Fibroblast of the aortic adventitia (primary cell): ENCODE results near the gene AP3B1. TPM values are rescaled to one million over a fixed set of nuclear protein-coding genes. Genes with fewer than 3 reads are reported as not detected.

Experiments used
- DNase-seq: peaks from one replicate; pipeline ENCODE4 v3.0.0-alpha.2; 2010; ENCODE audit warnings: low read depth
- H3K4me3 ChIP-seq: 2 replicates; pipeline ENCODE4 v1.5.1; 2011; ENCODE audit warnings: low read depth, mild to moderate bottlenecking, control low read depth, low read length, moderate library complexity
- total RNA-seq: library from RNA; depleted of rRNA; stranded (reverse); fragments of >200 nt; gene quantifications from 2 replicates; pipeline ENCODE4 v1.2.3, GENCODE V29; 2012; ENCODE audit warnings: low replicate concordance
- TF ChIP-seq, protein P1 (sequence below): IDR thresholded peaks from 2 replicates; pipeline ENCODE4 v1.5.1; 2011; ENCODE audit warnings: mild to moderate bottlenecking, low read length, control low read depth, inconsistent platforms; ENCODE audit not compliant: insufficient read depth

The AP3B1 gene
- total RNA-seq, 1 donor, result 78.5 TPM

DNA sequence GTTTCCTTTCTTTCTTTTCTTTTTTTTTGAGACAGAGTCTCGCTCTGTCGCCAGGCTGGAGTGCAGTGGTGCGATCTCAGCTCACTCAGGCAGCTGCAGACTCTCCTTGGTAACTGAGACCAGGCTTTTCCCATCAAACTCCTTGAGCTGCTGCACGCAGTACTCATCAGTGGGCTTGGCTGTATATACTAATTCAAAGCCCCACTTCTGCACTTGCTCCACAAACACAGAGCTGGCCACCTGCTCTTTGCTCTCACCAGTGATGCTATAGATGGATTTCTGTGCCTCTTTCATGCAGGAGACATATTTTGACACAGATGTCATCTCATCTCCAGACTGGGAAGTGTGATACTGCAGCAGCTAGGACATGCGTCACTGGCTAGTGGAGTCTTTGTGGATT, 252.7 kb downstream of the AP3B1 start:
- no peak for DNase-seq
- TF ChIP-seq, protein P1, sequence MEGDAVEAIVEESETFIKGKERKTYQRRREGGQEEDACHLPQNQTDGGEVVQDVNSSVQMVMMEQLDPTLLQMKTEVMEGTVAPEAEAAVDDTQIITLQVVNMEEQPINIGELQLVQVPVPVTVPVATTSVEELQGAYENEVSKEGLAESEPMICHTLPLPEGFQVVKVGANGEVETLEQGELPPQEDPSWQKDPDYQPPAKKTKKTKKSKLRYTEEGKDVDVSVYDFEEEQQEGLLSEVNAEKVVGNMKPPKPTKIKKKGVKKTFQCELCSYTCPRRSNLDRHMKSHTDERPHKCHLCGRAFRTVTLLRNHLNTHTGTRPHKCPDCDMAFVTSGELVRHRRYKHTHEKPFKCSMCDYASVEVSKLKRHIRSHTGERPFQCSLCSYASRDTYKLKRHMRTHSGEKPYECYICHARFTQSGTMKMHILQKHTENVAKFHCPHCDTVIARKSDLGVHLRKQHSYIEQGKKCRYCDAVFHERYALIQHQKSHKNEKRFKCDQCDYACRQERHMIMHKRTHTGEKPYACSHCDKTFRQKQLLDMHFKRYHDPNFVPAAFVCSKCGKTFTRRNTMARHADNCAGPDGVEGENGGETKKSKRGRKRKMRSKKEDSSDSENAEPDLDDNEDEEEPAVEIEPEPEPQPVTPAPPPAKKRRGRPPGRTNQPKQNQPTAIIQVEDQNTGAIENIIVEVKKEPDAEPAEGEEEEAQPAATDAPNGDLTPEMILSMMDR, result no peak
- H3K4me3 ChIP-seq, result no peak overlapping the region

DNA sequence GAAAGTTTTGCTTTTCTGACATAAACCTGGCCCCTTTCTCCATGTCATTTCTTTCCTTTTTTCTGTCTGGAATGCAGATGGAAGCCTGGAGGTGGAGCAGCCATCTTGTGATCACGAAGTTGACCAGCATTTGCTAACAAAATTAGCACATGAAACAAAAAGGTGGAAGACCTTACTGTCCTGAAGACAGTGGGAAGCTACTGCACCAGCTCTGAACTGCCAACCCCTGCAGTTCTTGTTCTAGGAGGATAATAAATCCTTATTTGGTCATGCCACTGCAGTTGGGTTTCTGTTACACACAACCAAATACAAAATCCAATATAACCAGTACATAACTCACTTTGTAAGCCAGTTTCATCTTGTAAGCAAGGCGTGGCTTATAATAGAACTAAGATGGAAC, 269.0 kb downstream of the AP3B1 start:
- TF ChIP-seq, protein P1, result no peak
- DNase-seq, result no peak
- H3K4me3 ChIP-seq, result no peak overlapping the region

DNA sequence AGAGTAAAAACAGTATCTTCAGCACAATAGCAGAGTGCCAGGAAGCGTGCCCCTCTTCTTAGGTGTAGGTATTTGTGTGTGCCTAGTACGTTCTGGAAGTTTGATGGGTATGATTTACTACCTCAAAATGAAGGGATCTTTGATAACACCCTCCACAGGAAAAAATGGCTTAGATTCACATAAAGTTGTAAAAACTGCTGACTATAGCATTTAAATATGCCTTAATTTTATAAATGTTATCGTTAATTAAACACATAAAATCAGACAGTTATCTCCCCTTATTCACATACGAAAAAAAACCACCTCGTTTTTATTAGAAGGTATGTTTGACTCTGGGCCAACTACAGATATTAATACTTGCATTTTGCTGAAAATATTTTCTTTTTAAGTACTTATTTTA, 274.8 kb downstream of the AP3B1 start:
- H3K4me3 ChIP-seq, result no peak overlapping the region
- TF ChIP-seq, protein P1, result no peak
- DNase-seq, result no peak

DNA sequence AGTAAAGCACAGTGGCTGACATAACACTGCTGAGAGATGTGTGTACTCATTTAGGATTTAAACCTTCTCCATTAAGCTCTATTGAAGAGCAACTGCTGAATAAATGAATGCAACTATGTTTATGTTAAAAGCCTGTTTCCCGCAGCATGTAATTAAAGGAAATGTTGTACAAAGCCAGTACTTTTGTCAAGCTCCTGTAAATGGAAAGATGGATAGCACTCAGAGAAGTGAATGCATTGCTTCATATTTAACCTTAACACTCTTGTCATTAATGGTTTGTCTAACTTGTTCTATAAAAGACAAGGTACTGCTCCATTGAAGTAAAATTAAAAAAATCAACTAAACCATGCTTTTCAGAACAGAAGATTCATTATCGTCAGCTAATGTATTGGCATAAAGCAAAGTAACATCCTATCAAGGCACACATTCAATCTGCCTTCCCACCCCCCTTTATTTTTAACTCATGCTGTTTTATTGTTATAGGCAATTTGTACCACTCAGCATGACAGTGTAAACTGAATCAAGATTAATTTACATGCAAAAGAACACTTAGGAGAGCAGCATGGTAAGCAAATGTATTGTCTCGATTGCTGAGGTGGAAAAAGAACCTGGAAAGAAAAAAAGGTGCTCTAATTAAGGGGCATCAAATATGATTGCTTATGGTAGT, 277.5 kb downstream of the AP3B1 start:
- no peak overlapping the region for H3K4me3 ChIP-seq
- DNase-seq, result no peak
- TF ChIP-seq, protein P1, result no peak

DNA sequence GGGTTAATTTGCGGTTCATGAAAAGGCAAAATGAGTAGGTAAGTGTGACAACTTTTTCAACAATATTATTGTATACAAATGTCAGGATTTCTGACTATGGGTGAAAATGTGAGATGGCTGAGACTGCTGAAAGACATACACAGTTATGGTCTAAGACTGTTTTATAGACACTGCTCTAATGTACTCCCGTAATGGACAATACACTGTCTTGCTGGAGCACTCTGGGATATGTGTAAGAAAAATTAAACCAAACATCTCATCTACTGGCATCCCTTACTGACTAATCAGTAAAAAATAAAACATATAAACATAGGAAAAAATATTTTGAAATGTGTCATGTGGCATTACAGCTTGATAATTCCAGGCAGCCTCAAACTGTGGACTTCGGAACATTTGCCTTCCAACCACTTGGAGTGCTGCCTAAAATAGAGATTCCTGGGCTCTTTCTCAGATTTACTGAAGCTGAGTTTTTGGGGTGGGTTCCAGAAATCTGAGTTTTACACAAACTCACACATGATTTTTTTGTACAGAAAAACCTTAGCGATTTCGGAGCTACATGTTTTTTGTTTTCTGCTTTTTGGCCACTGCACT, 284.5 kb downstream of the AP3B1 start:
- peak; percentile 92 for DNase-seq
- peak overlapping the region; percentile 15 for H3K4me3 ChIP-seq
- TF ChIP-seq, protein P1, result peak; percentile 33

DNA sequence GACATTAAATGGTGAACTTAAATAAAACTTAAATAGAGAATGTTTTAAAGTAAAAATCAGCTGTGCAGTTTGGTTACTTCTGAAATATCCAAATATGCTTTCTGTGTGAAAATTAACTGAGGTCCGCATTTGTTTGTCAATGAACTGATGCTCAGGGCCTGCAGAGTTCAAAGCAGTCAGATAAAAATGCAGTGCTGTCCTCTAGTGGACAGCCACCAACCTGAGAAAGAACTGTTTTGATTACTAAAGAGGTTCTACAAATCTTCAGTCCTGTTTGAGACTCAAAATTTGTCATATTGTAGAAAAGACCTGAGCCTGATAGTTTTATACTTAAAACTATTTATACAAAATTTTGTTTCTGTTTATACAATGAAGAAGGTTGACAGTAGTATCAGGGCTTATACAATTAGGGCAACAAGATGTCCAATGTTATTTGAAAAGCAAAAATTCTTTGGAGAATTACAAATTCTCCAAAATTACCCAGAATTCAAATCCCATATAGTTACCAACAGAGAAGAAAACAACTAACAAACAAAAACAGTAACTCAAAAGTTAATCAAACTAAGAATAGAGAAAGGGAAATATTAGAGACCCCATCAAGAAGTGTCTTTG, 286.0 kb downstream of the AP3B1 start:
- TF ChIP-seq, protein P1, result peak; percentile 82
- peak; percentile 54 for DNase-seq

More for the DNA sequence above, 286.0 kb downstream of the AP3B1 start:
- H3K4me3 ChIP-seq, result no peak overlapping the region
